Vagina (tissue), 2 donors: Measurements from ENCODE around the gene ANKRD11. TPM values are rescaled to one million over a fixed set of nuclear protein-coding genes. Genes with fewer than 3 reads are reported as not detected.

ENCODE experiments used
- DNase-seq, 2 donors: peaks; one replicate each; pipeline ENCODE4 v3.0.0-alpha.2; 2017; ENCODE audit errors: extremely low spot score in 2 of 2
- H3K27ac ChIP-seq: fragments of 200-600 bp; sonication (generic); one replicate; pipeline ENCODE4 v1.5.1; 2019
- H3K27me3 ChIP-seq: fragments of 200-600 bp; sonication (generic); one replicate; pipeline ENCODE4 v1.5.1; 2019
- H3K36me3 ChIP-seq, 2 donors: fragments of 200-600 bp; sonication (generic); one replicate each; pipeline ENCODE4 v1.5.1; 2017 to 2019
- H3K4me1 ChIP-seq: fragments of 200-600 bp; sonication (generic); one replicate; pipeline ENCODE4 v1.5.1; 2019
- H3K4me3 ChIP-seq, 2 donors: fragments of 200-600 bp; sonication (generic); 1 replicate in 1 of 2; 2 replicates in 1 of 2; pipeline ENCODE4 v1.5.1; 2016 to 2019
- H3K9me3 ChIP-seq: fragments of 200-600 bp; sonication (generic); one replicate; pipeline ENCODE4 v1.5.1; 2019
- POLR2A ChIP-seq, 2 donors: fragments of 450-650 bp; IDR thresholded peaks; one replicate each; pipeline ENCODE4 v1.6.1; 2017; ENCODE audit warnings: antibody characterized with exemption in 2 of 2, mild to moderate bottlenecking in 2 of 2, moderate library complexity in 2 of 2
- POLR2AphosphoS5 ChIP-seq, 2 donors: sonication (generic); formaldehyde crosslinking; IDR thresholded peaks; one replicate each; pipeline ENCODE4 v1.9.0; 2017; ENCODE audit warnings: antibody characterized with exemption in 2 of 2, mild to moderate bottlenecking in 2 of 2, low read depth in 1 of 2; ENCODE audit not compliant: insufficient read depth in 1 of 2
- intact Hi-C: fragments of 100-400 bp; cut with DNase I; formaldehyde crosslinking; loops from one replicate; pipeline ENCODE4 v1.15.1; 2023
- total RNA-seq: library from RNA; depleted of rRNA; stranded (reverse); fragments of >200 nt; gene quantifications from one replicate; pipeline ENCODE4 v1.2.3, GENCODE V29; 2016
- TF ChIP-seq, protein P1 (sequence below), 3 experiments: fragments of 450-650 bp in 2 of 3; fragments of 200-600 bp in 1 of 3; sonication (generic) in 1 of 3; IDR thresholded peaks; one replicate each; pipeline ENCODE4 v1.5.1; 2017 to 2019; ENCODE audit warnings: antibody characterized with exemption in 3 of 3, mild to moderate bottlenecking in 2 of 3, moderate library complexity in 2 of 3

ANKRD11 gene
- total RNA-seq, 1 donor from 2014 or later, result 135 TPM

DNA sequence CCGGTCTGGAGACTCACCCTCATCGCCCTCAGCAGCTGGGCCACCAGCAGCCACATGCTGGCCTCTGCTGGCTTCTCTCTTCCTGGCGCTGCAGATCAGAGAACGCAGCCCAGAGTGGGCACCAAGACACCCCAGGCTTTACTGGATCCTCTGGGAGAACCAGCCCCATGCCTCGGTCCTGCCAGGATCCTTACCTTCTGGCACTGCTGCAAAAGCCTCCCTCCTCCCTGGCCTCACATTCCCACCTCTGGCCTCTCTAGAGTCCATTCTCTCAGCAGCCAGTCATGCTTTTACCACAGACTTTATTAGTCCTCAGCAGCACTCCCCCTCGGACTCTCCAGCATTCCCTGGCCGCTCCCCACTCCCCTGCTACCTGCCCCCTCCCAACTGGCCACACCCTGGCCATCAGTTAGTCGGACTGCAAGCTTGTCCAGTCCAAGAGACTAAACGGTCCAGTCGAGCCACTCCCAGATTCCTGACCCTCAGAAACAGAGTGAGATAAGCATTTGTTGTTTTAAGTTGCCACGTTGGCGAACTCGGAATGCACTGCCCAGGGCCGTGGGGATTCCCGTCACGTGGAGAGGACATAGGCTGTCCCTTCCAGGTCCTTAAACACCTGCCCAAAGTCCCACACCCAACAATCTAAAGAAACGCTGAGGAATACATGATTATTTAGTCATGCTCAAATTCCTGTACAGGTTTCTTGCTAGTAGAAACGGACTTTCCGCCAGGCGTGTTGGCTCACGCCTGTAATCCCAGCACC is 11.9 kb upstream of the ANKRD11 start:
- H3K27ac ChIP-seq, result no peak overlapping the region
- no peak for TF ChIP-seq POLR2AphosphoS5 (IDR thresholded peaks at IDR 0.05; ENCODE audit: insufficient read depth in 1 of 2, low read depth in 1 of 2)
- TF ChIP-seq POLR2A (IDR thresholded peaks at IDR 0.05), result no peak
- TF ChIP-seq, protein P1, sequence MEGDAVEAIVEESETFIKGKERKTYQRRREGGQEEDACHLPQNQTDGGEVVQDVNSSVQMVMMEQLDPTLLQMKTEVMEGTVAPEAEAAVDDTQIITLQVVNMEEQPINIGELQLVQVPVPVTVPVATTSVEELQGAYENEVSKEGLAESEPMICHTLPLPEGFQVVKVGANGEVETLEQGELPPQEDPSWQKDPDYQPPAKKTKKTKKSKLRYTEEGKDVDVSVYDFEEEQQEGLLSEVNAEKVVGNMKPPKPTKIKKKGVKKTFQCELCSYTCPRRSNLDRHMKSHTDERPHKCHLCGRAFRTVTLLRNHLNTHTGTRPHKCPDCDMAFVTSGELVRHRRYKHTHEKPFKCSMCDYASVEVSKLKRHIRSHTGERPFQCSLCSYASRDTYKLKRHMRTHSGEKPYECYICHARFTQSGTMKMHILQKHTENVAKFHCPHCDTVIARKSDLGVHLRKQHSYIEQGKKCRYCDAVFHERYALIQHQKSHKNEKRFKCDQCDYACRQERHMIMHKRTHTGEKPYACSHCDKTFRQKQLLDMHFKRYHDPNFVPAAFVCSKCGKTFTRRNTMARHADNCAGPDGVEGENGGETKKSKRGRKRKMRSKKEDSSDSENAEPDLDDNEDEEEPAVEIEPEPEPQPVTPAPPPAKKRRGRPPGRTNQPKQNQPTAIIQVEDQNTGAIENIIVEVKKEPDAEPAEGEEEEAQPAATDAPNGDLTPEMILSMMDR (IDR thresholded peaks at IDR 0.05), result no peak
- no peaks in the 10 kb centered on the region for H3K9me3 ChIP-seq
- no peak overlapping the region for H3K4me3 ChIP-seq
- intact Hi-C loops, result no loop called here
- no peaks in the 10 kb centered on the region for H3K27me3 ChIP-seq
- H3K4me1 ChIP-seq, result peaks cover 32% of the 10 kb centered on the region
- DNase-seq, result no peak
- H3K36me3 ChIP-seq, result no peaks in the 10 kb centered on the region

- Histone ChIP-seq H3K27me3 (no peaks in the 10 kb centered on the region), H3K36me3 (no peaks in the 10 kb centered on the region), H3K27ac (no peak overlapping the region), H3K4me1 (peaks cover 8% of the 10 kb centered on the region), H3K4me3 (no peak overlapping the region), H3K9me3 (no peaks in the 10 kb centered on the region)
- intact Hi-C loops, result no loop called here
- DNase-seq, result no peak
- TF ChIP-seq, protein P1 (IDR thresholded peaks at IDR 0.05), result no peak
- TF ChIP-seq POLR2AphosphoS5 (IDR thresholded peaks at IDR 0.05; ENCODE audit: insufficient read depth in 1 of 2, low read depth in 1 of 2) (no peak), POLR2A (IDR thresholded peaks at IDR 0.05) (no peak)
These were observed 9.4 kb upstream of the ANKRD11 start for GRCh38 chr16:89499767-89500166.

- Histone ChIP-seq H3K27me3 (no peaks in the 10 kb centered on the region), H3K36me3 (no peaks in the 10 kb centered on the region), H3K4me1 (peaks cover 8% of the 10 kb centered on the region), H3K27ac (no peak overlapping the region), H3K9me3 (no peaks in the 10 kb centered on the region), H3K4me3 (no peak overlapping the region)
- no peak for TF ChIP-seq POLR2A (IDR thresholded peaks at IDR 0.05)
- TF ChIP-seq POLR2AphosphoS5 (IDR thresholded peaks at IDR 0.05; ENCODE audit: insufficient read depth in 1 of 2, low read depth in 1 of 2), result no peak
- TF ChIP-seq, protein P1 (IDR thresholded peaks at IDR 0.05), result no peak
- DNase-seq, result no peak
- intact Hi-C loops, result no loop called here
These were observed 8.5 kb upstream of the ANKRD11 start for GRCh38 chr16:89498839-89499238.

GRCh38 chr16:89495121-89495520 is 4.8 kb upstream of the ANKRD11 start:
- TF ChIP-seq POLR2A (IDR thresholded peaks at IDR 0.05) (no peak), POLR2AphosphoS5 (IDR thresholded peaks at IDR 0.05; ENCODE audit: insufficient read depth in 1 of 2, low read depth in 1 of 2) (no peak)
- TF ChIP-seq, protein P1 (IDR thresholded peaks at IDR 0.05), result no peak
- Histone ChIP-seq H3K9me3 (no peaks in the 10 kb centered on the region), H3K36me3 (no peaks in the 10 kb centered on the region), H3K4me1 (peaks cover 18% of the 10 kb centered on the region), H3K4me3 (no peak overlapping the region), H3K27ac (no peak overlapping the region), H3K27me3 (no peaks in the 10 kb centered on the region)
- DNase-seq, result no peak
- intact Hi-C loops, result no loop called here

- TF ChIP-seq POLR2A (IDR thresholded peaks at IDR 0.05), result no peak
- no peak for TF ChIP-seq POLR2AphosphoS5 (IDR thresholded peaks at IDR 0.05; ENCODE audit: insufficient read depth in 1 of 2, low read depth in 1 of 2)
- TF ChIP-seq, protein P1 (IDR thresholded peaks at IDR 0.05), result no peak
- no peak overlapping the region for H3K4me3 ChIP-seq
These were observed 3.4 kb upstream of the ANKRD11 start for GRCh38 chr16:89493776-89494175.

More at GRCh38 chr16:89493776-89494175, 3.4 kb upstream of the ANKRD11 start:
- Histone ChIP-seq H3K9me3 (no peaks in the 10 kb centered on the region), H3K36me3 (no peaks in the 10 kb centered on the region), H3K27me3 (no peaks in the 10 kb centered on the region), H3K27ac (no peak overlapping the region), H3K4me1 (peaks cover 20% of the 10 kb centered on the region)
- DNase-seq, result no peak
- intact Hi-C loops, result no loop called here
